GM10266 (cell line): ENCODE measurements around the gene TTC33.

Experiments used
- DNase-seq: peaks from one replicate; pipeline ENCODE4 v3.0.0; 2012; ENCODE audit errors: extremely low spot score
- CTCF ChIP-seq: IDR thresholded peaks from 2 replicates; pipeline ENCODE4 v1.5.1; 2012; ENCODE audit warnings: mild to moderate bottlenecking, low read depth; ENCODE audit not compliant: control insufficient read depth, insufficient read depth; ENCODE audit errors: missing control alignments

The TTC33 gene

GRCh38 chr5:40679913-40680681 is 75.7 kb downstream of the TTC33 start, which contains the start of gene PTGER4:
Gene PTGER4 (plus strand): TSS chr5:40679915. CDS start chr5:40680994, 1,079 bp downstream.
- no peak for TF ChIP-seq CTCF
- no peak for DNase-seq

- peak; percentile 90 for DNase-seq
- no peak for TF ChIP-seq CTCF
Measured at GRCh38 chr5:40679148-40679912, 76.4 kb downstream of the TTC33 start.

GRCh38 chr5:40678460-40679147 is 77.2 kb downstream of the TTC33 start:
- no peak for TF ChIP-seq CTCF
- DNase-seq: peak; percentile 28

GRCh38 chr5:40678026-40678425 is 77.7 kb downstream of the TTC33 start:
- no peak for DNase-seq

GRCh38 chr5:40677456-40677855 is 78.3 kb downstream of the TTC33 start:
- no peak for TF ChIP-seq CTCF
- DNase-seq: no peak

More at GRCh38 chr5:40678026-40678425, 77.7 kb downstream of the TTC33 start:
- no peak for TF ChIP-seq CTCF

- TF ChIP-seq CTCF: no peak
- DNase-seq: no peak
Measured at GRCh38 chr5:40676613-40677343, 79.0 kb downstream of the TTC33 start.
